ENCODE data around the gene NT5E. TPM values are rescaled to one million over a fixed set of nuclear protein-coding genes. Genes with fewer than 3 reads are reported as not detected.
"Not testable (repeated sequence)": the region's sequence is repeated elsewhere in the genome, so short reads cannot be mapped to it uniquely, and the experiment has no call there.

NT5E gene
- total RNA-seq, 1 experiment from 2014 or later, result 762 TPM

DNA sequence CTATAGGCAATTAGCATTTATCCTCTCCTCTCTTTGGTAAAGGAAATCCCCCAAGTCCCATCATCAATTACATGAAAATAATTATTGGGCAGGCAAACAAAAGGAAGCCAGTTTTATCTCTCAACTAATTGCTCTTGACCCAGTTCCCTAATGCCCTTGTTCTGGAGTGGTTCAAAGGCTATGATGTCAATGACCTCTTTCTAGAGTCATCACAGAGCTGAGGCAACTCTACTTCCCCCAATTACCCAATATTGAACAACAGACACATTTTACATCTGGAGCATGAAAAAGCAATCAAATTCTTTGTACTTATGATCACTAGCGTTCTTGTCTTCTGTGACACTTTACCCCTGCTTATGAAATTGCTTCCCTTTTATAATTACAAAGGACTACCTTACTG lies 43.5 kb downstream of the NT5E start:
- DNase-seq (ENCODE audit: low read depth), result no peak

DNA sequence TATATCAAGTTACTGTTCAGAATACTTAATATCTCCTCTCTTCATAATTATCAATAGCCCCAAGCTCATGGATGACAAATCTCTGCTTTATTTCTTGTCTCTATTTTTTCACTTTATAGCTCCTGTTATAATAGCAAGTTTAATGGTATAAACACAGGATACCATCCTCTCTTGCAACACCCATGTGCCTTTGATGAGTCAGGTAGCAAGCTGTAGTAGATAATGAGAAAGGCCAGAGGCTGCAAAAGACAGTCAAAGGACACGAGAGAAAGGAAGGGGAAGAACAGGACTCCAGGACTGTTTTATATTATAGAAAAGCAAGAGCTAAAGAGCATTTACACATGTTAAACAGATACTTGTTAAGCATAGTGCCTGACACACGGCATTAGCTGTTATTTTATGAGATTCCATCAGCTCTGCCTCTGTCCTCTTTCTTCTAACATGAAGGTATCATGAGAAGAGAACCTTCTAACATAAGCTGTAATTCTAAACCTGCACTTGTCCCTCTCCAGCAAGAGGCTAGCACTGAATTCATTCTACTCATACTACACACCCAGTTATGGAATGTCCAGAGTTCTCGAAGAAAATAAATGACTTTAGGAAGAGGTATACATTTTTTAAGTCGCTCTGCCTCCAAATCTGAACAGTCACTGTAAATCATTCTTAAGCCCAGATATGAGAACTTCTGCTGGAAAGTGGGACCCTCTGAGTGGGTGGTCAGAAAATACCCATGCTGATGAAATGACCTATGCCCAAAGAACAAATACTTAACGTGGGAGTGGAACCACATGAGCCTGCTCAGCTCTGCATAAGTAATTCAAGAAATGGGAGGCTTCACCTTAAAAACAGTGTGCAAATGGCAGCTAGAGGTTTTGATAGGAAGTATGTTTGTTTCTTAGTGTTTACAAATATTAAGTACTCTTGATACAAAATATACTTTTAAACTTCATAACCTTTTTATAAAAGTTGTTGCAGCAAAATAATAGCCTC lies 45.0 kb downstream of the NT5E start:
- DNase-seq (ENCODE audit: low read depth), result peak; percentile 46

DNA sequence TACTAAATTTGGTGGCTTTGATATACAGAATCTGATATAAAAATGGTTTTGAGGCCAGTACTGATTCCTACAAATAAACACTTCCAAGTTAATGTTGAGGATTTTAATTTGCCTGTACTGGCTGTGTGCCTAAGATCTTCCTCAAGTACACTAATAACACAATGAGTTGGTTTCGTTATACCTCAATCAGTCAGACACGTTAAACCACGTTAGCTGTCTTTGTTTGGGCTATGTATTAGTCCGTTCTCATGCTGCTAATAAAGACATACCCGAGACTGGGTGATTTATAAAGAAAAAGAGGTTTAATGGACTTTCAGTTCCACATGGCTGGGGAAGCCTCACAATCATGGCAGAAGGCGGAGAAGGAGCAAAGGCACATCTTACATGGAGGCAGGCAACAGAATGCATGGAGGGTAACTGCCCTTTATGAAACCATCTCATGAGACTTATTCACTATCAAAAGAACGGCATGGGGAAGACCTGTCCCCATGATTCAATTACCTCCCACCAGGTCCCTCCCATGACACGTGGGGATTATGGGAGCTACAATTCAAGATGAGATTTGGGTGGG lies 46.2 kb downstream of the NT5E start:
- no peak for DNase-seq (ENCODE audit: low read depth)

DNA sequence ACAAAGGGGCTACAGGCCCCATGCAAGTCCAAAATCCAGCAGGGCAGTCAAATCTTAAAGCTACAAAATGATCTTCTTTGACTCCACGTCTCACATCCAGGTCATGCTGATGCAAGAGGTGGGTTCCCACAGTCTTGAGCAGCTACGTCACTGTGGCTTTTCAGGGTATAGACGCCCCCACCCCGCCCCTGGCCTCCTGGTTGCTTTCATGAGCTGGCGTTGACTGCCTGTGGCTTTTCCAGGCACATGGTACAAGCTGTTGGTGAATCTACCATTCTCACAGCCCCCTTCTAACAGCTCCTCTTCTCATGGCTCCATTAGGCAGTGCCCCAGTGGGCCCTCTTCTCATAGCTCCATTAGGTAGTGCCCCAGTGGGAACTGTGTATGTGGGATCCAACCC lies 47.0 kb downstream of the NT5E start:
- DNase-seq (ENCODE audit: low read depth), result no peak

DNA sequence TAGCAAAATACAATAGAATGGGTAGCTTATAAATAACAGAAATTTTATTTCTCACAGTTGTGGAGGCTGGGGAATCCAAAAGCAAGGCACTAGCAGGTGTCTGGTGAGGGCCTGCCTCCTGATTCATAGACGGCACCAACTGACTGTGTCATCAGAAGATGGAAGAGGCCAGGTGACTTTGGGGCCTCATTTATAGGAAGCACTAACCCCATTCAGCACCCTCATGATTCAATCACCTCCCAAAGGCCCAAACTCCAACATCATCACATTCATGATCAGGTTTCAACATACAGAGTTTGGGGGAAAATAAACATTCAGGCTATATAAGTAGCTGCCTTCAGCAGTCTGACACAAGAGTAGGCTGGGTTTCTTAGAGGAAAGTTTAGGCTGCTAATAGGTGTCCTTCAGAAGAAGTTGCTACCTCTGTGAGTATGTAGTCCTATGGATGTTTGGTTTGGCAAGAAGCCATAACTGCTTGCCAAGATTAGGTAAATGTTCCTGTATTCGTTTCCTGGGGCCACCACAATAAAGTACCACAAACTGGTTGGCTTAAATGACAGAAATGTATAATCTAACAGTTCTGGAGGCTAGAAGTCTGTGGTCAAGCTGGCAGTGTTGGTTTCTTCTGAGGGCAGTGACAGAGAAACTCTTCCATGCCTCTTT lies 48.8 kb downstream of the NT5E start:
- DNase-seq (ENCODE audit: low read depth), result peak; percentile 84

GRCh38 chr6:85506441-85507093 lies 56.7 kb downstream of the NT5E start:
- no peak for DNase-seq (ENCODE audit: low read depth)

DNA sequence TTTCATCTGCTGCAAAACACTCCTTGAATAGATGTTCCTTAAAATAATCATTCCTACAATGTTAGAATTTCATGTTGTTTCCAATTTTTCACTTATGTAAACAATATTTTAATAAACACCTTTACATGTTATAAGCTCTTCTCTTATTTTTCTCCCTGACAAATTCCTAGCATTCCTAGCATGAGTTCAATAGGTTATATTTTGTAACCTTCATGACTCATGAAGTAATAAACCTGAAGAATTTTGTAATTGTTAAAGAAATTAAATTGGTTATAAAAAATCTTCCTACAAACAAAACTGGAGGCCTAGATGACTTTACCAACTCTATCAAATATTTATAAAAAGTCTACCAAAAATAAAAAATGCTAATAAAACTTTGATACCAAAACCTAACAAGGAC lies 66.3 kb downstream of the NT5E start:
- peak; percentile 26 for DNase-seq (ENCODE audit: low read depth)

DNA sequence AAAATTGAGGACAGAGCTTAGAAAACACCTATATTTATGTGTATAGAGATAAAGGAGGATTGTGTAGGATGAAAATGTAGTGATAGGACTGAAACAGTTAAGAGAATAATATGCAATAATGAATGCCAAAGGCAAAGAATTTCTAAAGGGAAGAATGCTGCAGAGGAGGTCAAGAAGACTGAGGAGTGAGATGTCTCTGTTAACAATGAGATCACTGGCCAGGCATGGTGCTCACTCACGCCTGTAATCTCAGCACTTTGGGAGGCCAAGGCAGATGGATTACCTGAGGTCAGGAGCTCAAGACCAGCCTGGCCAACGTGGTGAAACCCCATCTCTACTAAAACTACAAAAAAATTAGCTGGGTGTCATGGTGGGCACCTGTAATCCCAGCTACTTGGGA lies 74.4 kb downstream of the NT5E start:
- not testable (repeated sequence) for DNase-seq (ENCODE audit: low read depth)

DNA sequence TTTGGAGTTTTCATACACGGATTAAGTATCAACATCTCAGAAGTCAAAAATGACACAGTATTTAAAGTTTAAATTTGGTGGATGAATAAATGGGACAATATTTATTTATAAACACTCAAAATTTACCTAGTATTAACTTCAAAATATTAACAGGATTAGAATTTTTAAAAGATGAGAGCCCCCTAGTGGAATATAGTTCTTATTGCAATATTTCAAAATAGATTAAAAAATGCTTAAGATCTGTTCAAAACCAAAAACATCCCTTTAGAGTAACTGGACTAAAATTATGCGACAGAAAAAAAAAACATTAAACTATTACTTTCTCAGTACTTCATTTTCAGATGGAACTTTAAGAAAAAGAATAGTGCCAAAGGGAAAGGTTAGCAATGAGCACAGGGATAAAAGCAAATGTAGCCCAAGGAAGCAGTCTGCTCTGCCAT lies 87.2 kb downstream of the NT5E start:
- DNase-seq (ENCODE audit: low read depth), result peak; percentile 17

DNA sequence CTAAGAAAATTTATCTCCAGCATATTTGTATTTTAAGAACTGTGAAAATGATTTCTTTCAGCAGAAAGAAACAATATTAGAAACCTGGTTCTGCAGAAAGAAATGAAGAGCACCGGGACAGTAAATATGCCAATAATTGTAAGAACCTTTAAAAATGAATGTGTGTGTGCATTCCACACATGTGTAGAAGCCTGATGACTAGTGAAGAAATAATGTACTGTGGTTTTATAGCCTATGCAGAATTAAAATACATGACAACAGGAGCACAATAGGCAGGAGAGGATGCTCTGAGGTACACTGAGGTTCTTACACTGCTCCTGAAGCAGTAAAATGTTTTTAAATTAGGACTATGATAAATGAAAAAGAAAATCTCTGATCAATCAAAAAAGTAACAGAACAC lies 94.9 kb downstream of the NT5E start:
- peak; percentile 34 for DNase-seq (ENCODE audit: low read depth)

Other genes starting within 250 kb of the NT5E start
- gene SNX14, start 143.8 kb downstream of the NT5E start, total RNA-seq (2014; rRNA removed), result 96.1 and 116 TPM in 2 replicates
- gene SYNCRIP, start 192.8 kb downstream of the NT5E start, total RNA-seq (2014; rRNA removed), result 107 and 121 TPM in 2 replicates

All from LHCN-M2 (cell line).